Skeletal muscle satellite cell (primary cell): Measurements from ENCODE around the gene HEPN1.

Experiments used
- H3K27me3 ChIP-seq: 2 replicates; pipeline ENCODE4 v1.7.0; 2013; ENCODE audit warnings: low read length; ENCODE audit not compliant: control insufficient read depth, insufficient read depth
- H3K36me3 ChIP-seq: 2 replicates; pipeline ENCODE4 v1.7.0; 2013; ENCODE audit warnings: mild to moderate bottlenecking, control low read depth, low read length; ENCODE audit not compliant: insufficient read depth
- H3K4me1 ChIP-seq: 2 replicates; pipeline ENCODE4 v1.7.0; 2013; ENCODE audit warnings: low read length; ENCODE audit not compliant: control insufficient read depth, insufficient read depth
- H3K4me2 ChIP-seq: 2 replicates; pipeline ENCODE4 v1.7.0; 2013; ENCODE audit warnings: mild to moderate bottlenecking, low read length
- H3K4me3 ChIP-seq: 2 replicates; pipeline ENCODE4 v1.7.0; 2013; ENCODE audit warnings: low read length
- H3K9ac ChIP-seq: 2 replicates; pipeline ENCODE4 v1.7.0; 2013; ENCODE audit warnings: mild to moderate bottlenecking, low read depth, low read length, moderate library complexity
- H3K9me3 ChIP-seq: replicated peaks from 2 replicates; pipeline ENCODE4 v1.7.0; 2013; ENCODE audit warnings: mild to moderate bottlenecking, control low read depth, low read length

The HEPN1 gene

GRCh38 chr11:124916370-124916710, 2.7 kb upstream of the HEPN1 start:
- Histone ChIP-seq H3K4me1 (peaks cover 19% of the 10 kb centered on the region), H3K4me3 (no peak overlapping the region), H3K36me3 (no peaks in the 10 kb centered on the region), H3K27me3 (no peaks in the 10 kb centered on the region), H3K4me2 (no peak overlapping the region), H3K9ac (no peak overlapping the region), H3K9me3 (no peaks in the 10 kb centered on the region)

GRCh38 chr11:124917115-124917637, 1.9 kb upstream of the HEPN1 start:
- Histone ChIP-seq H3K36me3 (no peaks in the 10 kb centered on the region), H3K4me2 (no peak overlapping the region), H3K4me3 (no peak overlapping the region), H3K27me3 (no peaks in the 10 kb centered on the region), H3K9me3 (no peaks in the 10 kb centered on the region), H3K9ac (no peak overlapping the region), H3K4me1 (peaks cover 21% of the 10 kb centered on the region)

- Histone ChIP-seq H3K36me3 (no peaks in the 10 kb centered on the region), H3K9me3 (no peaks in the 10 kb centered on the region), H3K4me2 (no peak overlapping the region), H3K4me1 (peaks cover 21% of the 10 kb centered on the region), H3K27me3 (no peaks in the 10 kb centered on the region), H3K9ac (no peak overlapping the region), H3K4me3 (no peak overlapping the region)
These were observed 848 bp downstream of the HEPN1 start for GRCh38 chr11:124919898-124920297.

GRCh38 chr11:124920356-124920755, 1.3 kb downstream of the HEPN1 start:
- H3K9ac ChIP-seq = peak overlapping the region; percentile 71
- H3K36me3 ChIP-seq = no peaks in the 10 kb centered on the region
- peak overlapping the region; percentile 92 for H3K4me2 ChIP-seq
- H3K4me3 ChIP-seq = peak overlapping the region; percentile 67
- no peaks in the 10 kb centered on the region for H3K27me3 ChIP-seq
- H3K4me1 ChIP-seq = peaks cover 21% of the 10 kb centered on the region
- no peaks in the 10 kb centered on the region for H3K9me3 ChIP-seq

GRCh38 chr11:124920870-124921609, 2.0 kb downstream of the HEPN1 start:
- peaks cover 15% of the 10 kb centered on the region for H3K4me1 ChIP-seq
- peak overlapping the region; percentile 71 for H3K9ac ChIP-seq
- peak overlapping the region; percentile 92 for H3K4me2 ChIP-seq
- H3K4me3 ChIP-seq = peak overlapping the region; percentile 67
- H3K36me3 ChIP-seq = no peaks in the 10 kb centered on the region
- H3K27me3 ChIP-seq = no peaks in the 10 kb centered on the region
- H3K9me3 ChIP-seq = no peaks in the 10 kb centered on the region

GRCh38 chr11:124922831-124923230, 3.8 kb downstream of the HEPN1 start:
- Histone ChIP-seq H3K27me3 (no peaks in the 10 kb centered on the region), H3K9me3 (no peaks in the 10 kb centered on the region), H3K9ac (no peak overlapping the region), H3K4me1 (peaks cover 11% of the 10 kb centered on the region), H3K4me2 (no peak overlapping the region), H3K4me3 (no peak overlapping the region), H3K36me3 (no peaks in the 10 kb centered on the region)

GRCh38 chr11:124923296-124923695, 4.2 kb downstream of the HEPN1 start:
- H3K9ac ChIP-seq = no peak overlapping the region
- H3K4me1 ChIP-seq = peaks cover 11% of the 10 kb centered on the region
- H3K27me3 ChIP-seq = no peaks in the 10 kb centered on the region
- no peaks in the 10 kb centered on the region for H3K36me3 ChIP-seq
- no peak overlapping the region for H3K4me2 ChIP-seq
- H3K4me3 ChIP-seq = no peak overlapping the region
- no peaks in the 10 kb centered on the region for H3K9me3 ChIP-seq

- H3K4me2 ChIP-seq = no peak overlapping the region
- H3K9ac ChIP-seq = no peak overlapping the region
- H3K4me3 ChIP-seq = no peak overlapping the region
- H3K36me3 ChIP-seq = no peaks in the 10 kb centered on the region
- H3K27me3 ChIP-seq = no peaks in the 10 kb centered on the region
- no peaks in the 10 kb centered on the region for H3K9me3 ChIP-seq
- peaks cover 6% of the 10 kb centered on the region for H3K4me1 ChIP-seq
These were observed 10.1 kb downstream of the HEPN1 start for GRCh38 chr11:124928942-124929665.

GRCh38 chr11:124930799-124931198, 11.7 kb downstream of the HEPN1 start:
- H3K4me3 ChIP-seq = no peak overlapping the region
- no peak overlapping the region for H3K9ac ChIP-seq
- no peak overlapping the region for H3K4me2 ChIP-seq
- no peaks in the 10 kb centered on the region for H3K27me3 ChIP-seq
- no peaks in the 10 kb centered on the region for H3K9me3 ChIP-seq
- H3K36me3 ChIP-seq = no peaks in the 10 kb centered on the region
- peaks cover 22% of the 10 kb centered on the region for H3K4me1 ChIP-seq

- H3K9ac ChIP-seq = peak overlapping the region; percentile 30
- peaks cover 22% of the 10 kb centered on the region for H3K4me1 ChIP-seq
- no peak overlapping the region for H3K4me3 ChIP-seq
- H3K9me3 ChIP-seq = no peaks in the 10 kb centered on the region
- no peaks in the 10 kb centered on the region for H3K36me3 ChIP-seq
- peak overlapping the region; percentile 51 for H3K4me2 ChIP-seq
- H3K27me3 ChIP-seq = no peaks in the 10 kb centered on the region
These were observed 16.0 kb downstream of the HEPN1 start for GRCh38 chr11:124934862-124935547.
